Measurements from ENCODE around the gene RAB3B. TPM values are rescaled to one million over a fixed set of nuclear protein-coding genes. Genes with fewer than 3 reads are reported as not detected.

Gene RAB3B, protein sequence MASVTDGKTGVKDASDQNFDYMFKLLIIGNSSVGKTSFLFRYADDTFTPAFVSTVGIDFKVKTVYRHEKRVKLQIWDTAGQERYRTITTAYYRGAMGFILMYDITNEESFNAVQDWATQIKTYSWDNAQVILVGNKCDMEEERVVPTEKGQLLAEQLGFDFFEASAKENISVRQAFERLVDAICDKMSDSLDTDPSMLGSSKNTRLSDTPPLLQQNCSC
- total RNA-seq (2013), result 0.04 TPM
- polyA plus RNA-seq (under 1 TPM in 1 of 3 donors, not detected in 2; under 0.01 TPM), polyA minus RNA-seq (not detected in 2 replicates), total RNA-seq (0 to 64.2 (median 0.17) reads per million in 11 experiments)

GRCh38 chr1:51990478-51990965 is at the start of gene RAB3B:
Gene RAB3B (minus strand): TSS chr1:51990700. CDS start chr1:51977117, 13,583 bp downstream.
- WGBS (ENCODE audit: insufficient coverage), result under 1% methylated on average over 44 of the region's 46 CpGs
- peak within 1 kb of the TSS in 1 of 7 donors; percentile 30 for H3K27ac Mint-ChIP-seq
- intact Hi-C loops (cut with micrococcal nuclease), result no loop called here
- Histone ChIP-seq H3K9me3 (replicated peaks in 1 of 2; ENCODE audit: control insufficient read depth in 1 of 2, insufficient read depth in 1 of 2, low read length in 2 of 2) (no peaks in the 10 kb centered on the region), H3K27ac (ENCODE audit: low read depth in 1 of 2, low read length in 2 of 2) (no peak within 1 kb of the TSS), H3K4me3 (replicated peaks in 1 of 3; ENCODE audit: low read depth in 2 of 3, low read length in 3 of 3) (peak within 1 kb of the TSS in 2 of 3 experiments; percentile 2 to 63), H2AFZ (ENCODE audit: insufficient read depth, low read depth, low read length, poor library complexity, severe bottlenecking) (peak within 1 kb of the TSS; percentile 70), H3K4me2 (replicated peaks; ENCODE audit: extremely low read depth, low read length, poor library complexity, severe bottlenecking) (peak within 1 kb of the TSS; percentile 67), H3K79me2 (ENCODE audit: insufficient read depth, low read length) (no peaks in the 10 kb centered on the region), H3K9ac (ENCODE audit: insufficient read depth, low read length, poor library complexity, severe bottlenecking) (peak within 1 kb of the TSS; percentile 36), H3K4me1 (ENCODE audit: control insufficient read depth in 1 of 2, insufficient read depth in 2 of 2, low read length in 2 of 2) (no peaks in the 10 kb centered on the region), H4K20me1 (ENCODE audit: insufficient read depth, low read length) (no peaks in the 10 kb centered on the region), H3K27me3 (ENCODE audit: control insufficient read depth in 2 of 2, insufficient read depth in 2 of 2, low read length in 2 of 2) (peaks cover 32 to 52% of the 10 kb centered on the region in 2 donors), H3K36me3 (replicated peaks in 1 of 2; ENCODE audit: control insufficient read depth in 1 of 2, insufficient read depth in 2 of 2, low read length in 2 of 2) (no peaks in the 10 kb centered on the region)
- H3K4me3 Mint-ChIP-seq, result peak within 1 kb of the TSS; percentile 63 to 89
- peaks cover 0 to 15% (median 8%) of the 10 kb centered on the region in 7 donors for H3K9me3 Mint-ChIP-seq
- DNase-seq, result peak in 2 of 3 donors; percentile 3 to 6
- H3K27me3 Mint-ChIP-seq (ENCODE audit: low read depth in 3 of 3), result peaks cover 45 to 61% (median 56%) of the 10 kb centered on the region in 3 donors
- no peak for TF ChIP-seq CTCF (IDR thresholded peaks at IDR 0.05)
- peaks cover 7% of the 10 kb centered on the region for H3K4me1 Mint-ChIP-seq
- H3K36me3 Mint-ChIP-seq, result peaks cover 0 to 4% of the 10 kb centered on the region in 2 donors

DNA sequence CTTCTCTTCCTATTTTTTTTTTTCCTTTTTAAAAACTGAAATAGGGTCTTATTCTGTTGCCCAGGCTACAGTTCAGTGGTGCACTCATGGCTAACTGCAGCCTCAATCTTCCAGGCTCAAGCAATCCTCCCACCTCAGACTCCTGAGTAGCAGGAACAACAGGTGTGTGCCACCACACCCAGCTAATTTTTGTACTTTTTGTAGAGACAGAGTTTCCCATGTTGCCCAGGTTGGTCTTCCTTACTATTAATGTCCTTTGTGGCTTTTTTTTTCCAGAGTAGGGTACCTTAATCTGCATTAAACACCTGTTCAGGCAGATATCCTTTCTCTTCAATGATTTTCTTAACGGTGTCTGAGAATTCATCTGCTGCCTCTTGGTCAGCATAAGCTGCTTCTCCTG is 47.4 kb upstream of the RAB3B start:
- no peak for DNase-seq
- H3K4me2 ChIP-seq (replicated peaks; ENCODE audit: extremely low read depth, low read length, poor library complexity, severe bottlenecking), result no peak overlapping the region
- no peak overlapping the region for H3K4me3 ChIP-seq (replicated peaks in 1 of 3; ENCODE audit: low read depth in 2 of 3, low read length in 3 of 3)
- peaks cover 8% of the 10 kb centered on the region for H3K79me2 ChIP-seq (ENCODE audit: insufficient read depth, low read length)
- Mint-ChIP-seq H3K4me1 (peaks cover 3% of the 10 kb centered on the region), H3K9me3 (no peaks in the 10 kb centered on the region), H3K36me3 (peaks cover 44 to 59% of the 10 kb centered on the region in 2 donors), H3K4me3 (no peak overlapping the region), H3K27me3 (ENCODE audit: low read depth in 3 of 3) (peaks cover 0 to 2% (median 0%) of the 10 kb centered on the region in 3 donors), H3K27ac (peak overlapping the region in 1 of 7 donors; percentile 46)
- no peak overlapping the region for H2AFZ ChIP-seq (ENCODE audit: insufficient read depth, low read depth, low read length, poor library complexity, severe bottlenecking)
- H3K27me3 ChIP-seq (ENCODE audit: control insufficient read depth in 2 of 2, insufficient read depth in 2 of 2, low read length in 2 of 2), result no peaks in the 10 kb centered on the region
- WGBS (ENCODE audit: insufficient coverage), result no CpG with 5 or more reads among the region's 1 CpG
- H3K36me3 ChIP-seq (replicated peaks in 1 of 2; ENCODE audit: control insufficient read depth in 1 of 2, insufficient read depth in 2 of 2, low read length in 2 of 2), result peaks cover 23 to 62% of the 10 kb centered on the region in 2 donors
- no peak overlapping the region for H3K27ac ChIP-seq (ENCODE audit: low read depth in 1 of 2, low read length in 2 of 2)
- intact Hi-C loops (cut with micrococcal nuclease), result no loop called here
- peaks cover 3 to 7% of the 10 kb centered on the region in 2 donors for H3K4me1 ChIP-seq (ENCODE audit: control insufficient read depth in 1 of 2, insufficient read depth in 2 of 2, low read length in 2 of 2)
- H4K20me1 ChIP-seq (ENCODE audit: insufficient read depth, low read length), result peaks cover 2% of the 10 kb centered on the region
- TF ChIP-seq CTCF (IDR thresholded peaks at IDR 0.05), result no peak
- H3K9me3 ChIP-seq (replicated peaks in 1 of 2; ENCODE audit: control insufficient read depth in 1 of 2, insufficient read depth in 1 of 2, low read length in 2 of 2), result no peaks in the 10 kb centered on the region
- no peak overlapping the region for H3K9ac ChIP-seq (ENCODE audit: insufficient read depth, low read length, poor library complexity, severe bottlenecking)

All from CD14-positive monocyte (primary cell).